Aorta (tissue), 5 donors: Measurements from ENCODE around the gene IL34. TPM values are rescaled to one million over a fixed set of nuclear protein-coding genes. Genes with fewer than 3 reads are reported as not detected.
"Not testable (repeated sequence)": the region's sequence is repeated elsewhere in the genome, so short reads cannot be mapped to it uniquely, and the experiment has no call there.

Experiments used
- ATAC-seq: fragments of 200-7000 bp; cut with Tn5 transposase; one replicate; pipeline ENCODE4 v1.9.1; 2022; ENCODE audit warnings: moderate library complexity; ENCODE audit not compliant: low FRiP score
- DNase-seq, 2 donors: peaks; one replicate each; pipeline ENCODE4 v3.0.0-alpha.2; 2020
- H3K27ac ChIP-seq, 2 donors: one replicate each; pipeline ENCODE4 v1.5.1; 2013; ENCODE audit warnings: low read length in 2 of 2, mild to moderate bottlenecking in 2 of 2, moderate library complexity in 2 of 2, control low read depth in 1 of 2, inconsistent platforms in 1 of 2, low read depth in 1 of 2
- H3K27me3 ChIP-seq, 2 donors: one replicate each; pipeline ENCODE4 v1.6.1; 2013; ENCODE audit warnings: control low read depth in 1 of 2, low read length in 1 of 2, mild to moderate bottlenecking in 1 of 2, moderate library complexity in 1 of 2; ENCODE audit not compliant: insufficient read depth in 2 of 2, control insufficient read depth in 1 of 2
- H3K36me3 ChIP-seq, 2 donors: one replicate each; pipeline ENCODE4 v1.6.1; 2013; ENCODE audit warnings: control low read depth in 1 of 2, low read length in 1 of 2, mild to moderate bottlenecking in 1 of 2; ENCODE audit not compliant: insufficient read depth in 2 of 2, control insufficient read depth in 1 of 2
- H3K4me1 ChIP-seq, 2 donors: one replicate each; pipeline ENCODE4 v1.6.1; 2013; ENCODE audit warnings: low read length in 2 of 2, control low read depth in 1 of 2, mild to moderate bottlenecking in 1 of 2, moderate library complexity in 1 of 2; ENCODE audit not compliant: insufficient read depth in 2 of 2, control insufficient read depth in 1 of 2
- H3K4me3 ChIP-seq, 2 donors: one replicate each; pipeline ENCODE4 v1.5.1; 2013; ENCODE audit warnings: low read length in 2 of 2, control low read depth in 1 of 2, mild to moderate bottlenecking in 1 of 2
- H3K9me3 ChIP-seq: one replicate; pipeline ENCODE4 v1.6.1; 2013; ENCODE audit warnings: mild to moderate bottlenecking, low read length; ENCODE audit not compliant: control insufficient read depth
- WGBS, 2 donors: extraction: QIAGEN DNeasy Blood & Tissue Kit; methylation state at CpG; one replicate each; pipeline ENCODE4 v1.1.7; 2013; 5-methylcytosine and 5-hydroxymethylcytosine counted together
- intact Hi-C, 2 donors: fragments of 100-400 bp; cut with DNase I; formaldehyde crosslinking; loops; one replicate each; pipeline versions ENCODE4 v1.14.2 to v1.15.0; 2022
- polyA plus RNA-seq, 2 donors: library from polyadenylated mRNA; stranded (reverse); fragments of 200-250 nt; gene quantifications; one replicate each; pipeline ENCODE4 v1.2.3, GENCODE V29; 2013
- total RNA-seq, 2 donors: library from RNA; stranded (reverse); fragmentation: NEBNext Ultra II Directional; extraction: Animal tissue kit (Norgen Biotek cat#: 25700); gene quantifications; one replicate each; pipeline ENCODE4 v1.2.1, GENCODE V29; 2021
- donor health status: healthy with polysubstance abuse.
- donor health status: Bipolar disorder and iron deficiency.
- donor health status: DM: no; HTN: no; CAD: no.
- donor health status: DM: no; HTN: no; CAD: no.
- donor health status: DM: yes; HTN: yes; CAD: no.

IL34 gene
- total and polyA plus RNA-seq, 4 donors, result 14.2 to 98.6 (median 20.6) TPM

- no peak for DNase-seq
- H3K36me3 ChIP-seq, result no peaks in the 10 kb centered on the region
- H3K4me3 ChIP-seq, result no peak overlapping the region
- no peaks in the 10 kb centered on the region for H3K27me3 ChIP-seq
- 96 to 97% methylated on average over 1 of the region's 1 CpG for WGBS, 2 donors
- H3K27ac ChIP-seq, result no peak overlapping the region
- intact Hi-C loops, result no loop called here
- H3K9me3 ChIP-seq, result no peaks in the 10 kb centered on the region
- H3K4me1 ChIP-seq, result peaks cover 0 to 6% of the 10 kb centered on the region in 2 donors
- no peak for ATAC-seq
These were observed 3.7 kb upstream of the IL34 start for GRCh38 chr16:70642633-70643032.

- H3K4me1 ChIP-seq, H3K36me3 ChIP-seq, intact Hi-C loops, H3K9me3 ChIP-seq, DNase-seq, ATAC-seq, H3K27me3 ChIP-seq, H3K27ac ChIP-seq, H3K4me3 ChIP-seq: not testable (repeated sequence)
- WGBS, 2 donors, result 84 to 93% methylated on average over 7 of the region's 7 CpGs
These were observed 3.1 kb upstream of the IL34 start for GRCh38 chr16:70643264-70643663.

- no peaks in the 10 kb centered on the region for H3K9me3 ChIP-seq
- H3K4me1 ChIP-seq, result no peaks in the 10 kb centered on the region
- intact Hi-C loops, result loop anchor here in 1 of 2 donors (5.0 kb wide), 1 partner anchor 73 kb away; no protein-coding TSS in a partner anchor
- H3K4me3 ChIP-seq, result no peak overlapping the region
- WGBS, 2 donors, result 86 to 94% methylated on average over 10 of the region's 10 CpGs
- H3K27ac ChIP-seq, result no peak overlapping the region
- no peak for ATAC-seq
- no peaks in the 10 kb centered on the region for H3K27me3 ChIP-seq
- H3K36me3 ChIP-seq, result no peaks in the 10 kb centered on the region
- DNase-seq, result no peak
These were observed 1.4 kb upstream of the IL34 start for GRCh38 chr16:70644763-70645597.

GRCh38 chr16:70647441-70648359, 1.3 kb downstream of the IL34 start:
- Histone ChIP-seq H3K27me3 (no peaks in the 10 kb centered on the region), H3K9me3 (no peaks in the 10 kb centered on the region), H3K27ac (peak overlapping the region in 1 of 2 donors; percentile 23), H3K36me3 (no peaks in the 10 kb centered on the region), H3K4me3 (no peak overlapping the region), H3K4me1 (no peaks in the 10 kb centered on the region)
- WGBS, 2 donors, result 64 to 65% methylated on average over 15 of the region's 15 CpGs
- DNase-seq, result peak; percentile 60 to 70
- intact Hi-C loops, result loop anchor here in 1 of 2 donors (5.0 kb wide), 1 partner anchor 75 kb away; no protein-coding TSS in a partner anchor
- no peak for ATAC-seq

GRCh38 chr16:70648606-70649005, 2.2 kb downstream of the IL34 start:
- WGBS, 2 donors, result 74 to 78% methylated on average over 6 of the region's 6 CpGs
- Histone ChIP-seq H3K27me3 (no peaks in the 10 kb centered on the region), H3K9me3 (no peaks in the 10 kb centered on the region), H3K27ac (peak overlapping the region in 1 of 2 donors; percentile 60), H3K4me1 (no peaks in the 10 kb centered on the region), H3K36me3 (no peaks in the 10 kb centered on the region), H3K4me3 (no peak overlapping the region)
- ATAC-seq, result no peak
- DNase-seq, result peak in 1 of 2 donors; percentile 63
- intact Hi-C loops, result loop anchor here in 1 of 2 donors (5.0 kb wide), 1 partner anchor 76 kb away; no protein-coding TSS in a partner anchor

GRCh38 chr16:70649300-70649699, 2.9 kb downstream of the IL34 start:
- no peaks in the 10 kb centered on the region for H3K36me3 ChIP-seq
- intact Hi-C loops, result loop anchor here in 1 of 2 donors (5.0 kb wide), 1 partner anchor 77 kb away; no protein-coding TSS in a partner anchor

GRCh38 chr16:70650216-70650615, 3.9 kb downstream of the IL34 start:
- no peaks in the 10 kb centered on the region for H3K27me3 ChIP-seq
- no peaks in the 10 kb centered on the region for H3K36me3 ChIP-seq
- ATAC-seq (no peak), DNase-seq (peak in 1 of 2 donors; percentile 54)
- no peaks in the 10 kb centered on the region for H3K9me3 ChIP-seq
- WGBS, 2 donors, result 80 to 84% methylated on average over 4 of the region's 4 CpGs
- H3K27ac ChIP-seq, result no peak overlapping the region
- no peaks in the 10 kb centered on the region for H3K4me1 ChIP-seq
- intact Hi-C loops, result loop anchor here (5.0 to 10.0 kb wide), 3 partner anchors 78 to 285 kb away; no protein-coding TSS in a partner anchor
- H3K4me3 ChIP-seq, result no peak overlapping the region

More at GRCh38 chr16:70649300-70649699, 2.9 kb downstream of the IL34 start:
- no peak overlapping the region for H3K27ac ChIP-seq
- ATAC-seq (no peak), DNase-seq (peak in 1 of 2 donors; percentile 71)
- WGBS, 2 donors, result 61 to 66% methylated on average over 7 of the region's 7 CpGs
- no peak overlapping the region for H3K4me3 ChIP-seq
- no peaks in the 10 kb centered on the region for H3K27me3 ChIP-seq
- no peaks in the 10 kb centered on the region for H3K4me1 ChIP-seq
- no peaks in the 10 kb centered on the region for H3K9me3 ChIP-seq

GRCh38 chr16:70651524-70651923, 5.2 kb downstream of the IL34 start:
- WGBS, 2 donors, result 96 to 97% methylated on average over 3 of the region's 3 CpGs
- Histone ChIP-seq H3K27me3 (no peaks in the 10 kb centered on the region), H3K36me3 (no peaks in the 10 kb centered on the region), H3K9me3 (no peaks in the 10 kb centered on the region), H3K27ac (no peak overlapping the region), H3K4me3 (no peak overlapping the region), H3K4me1 (no peaks in the 10 kb centered on the region)
- intact Hi-C loops, result loop anchor here (5.0 to 10.0 kb wide), 3 partner anchors 79 to 287 kb away; no protein-coding TSS in a partner anchor
- DNase-seq, result peak in 1 of 2 donors; percentile 55
- ATAC-seq, result no peak
